ENCODE measurements around the gene MYO5C. TPM values are rescaled to one million over a fixed set of nuclear protein-coding genes. Genes with fewer than 3 reads are reported as not detected.

MYO5C gene, protein sequence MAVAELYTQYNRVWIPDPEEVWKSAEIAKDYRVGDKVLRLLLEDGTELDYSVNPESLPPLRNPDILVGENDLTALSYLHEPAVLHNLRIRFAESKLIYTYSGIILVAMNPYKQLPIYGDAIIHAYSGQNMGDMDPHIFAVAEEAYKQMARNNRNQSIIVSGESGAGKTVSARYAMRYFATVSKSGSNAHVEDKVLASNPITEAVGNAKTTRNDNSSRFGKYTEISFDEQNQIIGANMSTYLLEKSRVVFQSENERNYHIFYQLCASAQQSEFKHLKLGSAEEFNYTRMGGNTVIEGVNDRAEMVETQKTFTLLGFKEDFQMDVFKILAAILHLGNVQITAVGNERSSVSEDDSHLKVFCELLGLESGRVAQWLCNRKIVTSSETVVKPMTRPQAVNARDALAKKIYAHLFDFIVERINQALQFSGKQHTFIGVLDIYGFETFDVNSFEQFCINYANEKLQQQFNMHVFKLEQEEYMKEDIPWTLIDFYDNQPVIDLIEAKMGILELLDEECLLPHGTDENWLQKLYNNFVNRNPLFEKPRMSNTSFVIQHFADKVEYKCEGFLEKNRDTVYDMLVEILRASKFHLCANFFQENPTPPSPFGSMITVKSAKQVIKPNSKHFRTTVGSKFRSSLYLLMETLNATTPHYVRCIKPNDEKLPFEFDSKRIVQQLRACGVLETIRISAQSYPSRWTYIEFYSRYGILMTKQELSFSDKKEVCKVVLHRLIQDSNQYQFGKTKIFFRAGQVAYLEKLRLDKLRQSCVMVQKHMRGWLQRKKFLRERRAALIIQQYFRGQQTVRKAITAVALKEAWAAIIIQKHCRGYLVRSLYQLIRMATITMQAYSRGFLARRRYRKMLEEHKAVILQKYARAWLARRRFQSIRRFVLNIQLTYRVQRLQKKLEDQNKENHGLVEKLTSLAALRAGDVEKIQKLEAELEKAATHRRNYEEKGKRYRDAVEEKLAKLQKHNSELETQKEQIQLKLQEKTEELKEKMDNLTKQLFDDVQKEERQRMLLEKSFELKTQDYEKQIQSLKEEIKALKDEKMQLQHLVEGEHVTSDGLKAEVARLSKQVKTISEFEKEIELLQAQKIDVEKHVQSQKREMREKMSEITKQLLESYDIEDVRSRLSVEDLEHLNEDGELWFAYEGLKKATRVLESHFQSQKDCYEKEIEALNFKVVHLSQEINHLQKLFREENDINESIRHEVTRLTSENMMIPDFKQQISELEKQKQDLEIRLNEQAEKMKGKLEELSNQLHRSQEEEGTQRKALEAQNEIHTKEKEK (N-terminal part only)
- total RNA-seq, result under 0.01 and 0.34 TPM in 2 replicates

DNA sequence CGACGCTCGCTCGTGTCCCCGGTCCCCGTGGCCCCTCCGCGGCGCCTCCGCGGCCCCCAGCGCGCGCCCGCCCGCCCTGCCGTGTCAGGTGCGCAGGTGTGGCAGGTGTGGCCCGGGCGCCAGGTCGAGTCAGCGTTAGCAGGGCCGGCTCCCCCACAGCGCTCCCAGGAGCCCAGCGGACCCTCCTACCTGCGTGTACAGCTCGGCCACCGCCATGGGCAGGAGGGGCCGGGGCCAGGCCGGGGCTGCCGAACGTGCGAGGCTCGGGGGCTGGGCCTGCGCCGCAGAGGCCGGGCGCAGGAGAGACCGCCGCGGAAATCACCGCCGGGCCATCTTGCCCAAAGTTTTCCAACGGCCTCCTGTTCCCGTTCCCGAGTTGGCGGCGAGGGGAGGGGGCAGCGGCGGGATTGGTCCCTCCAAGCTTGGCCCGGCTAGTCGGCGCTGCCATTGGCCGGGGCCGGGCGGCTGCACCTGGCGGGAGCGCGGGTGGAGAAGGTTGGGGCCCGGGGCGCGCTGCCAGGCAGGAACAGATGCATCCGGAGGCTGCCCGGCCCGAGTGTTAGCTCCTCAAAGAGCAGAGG lies at the start of gene MYO5C:
Gene MYO5C, minus strand, starts transcription at position 384 of the 581 bp plus-strand sequence. Its CDS starts 168 bp downstream, at position 216.

DNA sequence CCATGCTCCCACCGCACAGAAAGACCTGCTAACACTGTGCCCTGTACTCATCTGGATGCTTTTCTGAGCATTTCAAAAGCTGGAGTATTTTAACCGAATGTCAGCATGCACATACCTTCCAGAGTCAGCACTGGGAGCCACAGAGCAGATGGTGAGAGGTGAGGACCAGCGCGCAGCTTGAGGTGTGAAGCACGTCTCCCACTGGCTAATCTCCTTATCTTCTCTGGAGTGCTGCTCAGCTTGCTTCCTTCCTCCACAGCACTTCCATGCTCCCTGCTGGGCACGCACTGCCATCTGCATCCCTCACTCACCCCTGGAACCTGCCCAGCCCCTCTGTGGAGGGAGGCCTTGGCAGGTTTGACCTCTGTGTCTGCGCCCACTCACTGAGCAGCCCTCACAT lies 104.4 kb downstream of the MYO5C start, which contains the start of gene GNB5:
Gene GNB5, minus strand, starts transcription at position 186 of the 400 bp plus-strand sequence. CDS start 6,716 bp downstream, outside the sequence.

Other genes with a start within 250 kb of the MYO5C start
- gene BCL2L10, start 183.0 kb downstream of the MYO5C start, total RNA-seq, result 2.0 TPM in 1 of 2 replicates, not detected in the other
- gene GNB5, start 104.4 kb downstream of the MYO5C start, total RNA-seq, result 14.4 and 21.9 TPM in 2 replicates
- 8.3 and 23.5 TPM in 2 replicates for gene MYO5A, start 233.1 kb upstream of the MYO5C start, total RNA-seq

All from pericardium fibroblast (primary cell).